Gastrocnemius medialis (tissue), 4 donors: ENCODE results near the gene OGFOD1.

Source experiments
- POLR2A ChIP-seq, 2 donors: fragments of 450-650 bp; IDR thresholded peaks; one replicate each; pipeline ENCODE4 v1.6.1; 2017; ENCODE audit warnings: antibody characterized with exemption in 2 of 2, mild to moderate bottlenecking in 2 of 2, moderate library complexity in 2 of 2
- TF ChIP-seq, protein P1 (sequence below), 5 experiments: fragments of 450-650 bp in 3 of 5; fragments of 200-600 bp in 2 of 5; sonication (generic) in 2 of 5; IDR thresholded peaks in 4 of 5; conservative IDR thresholded peaks in 1 of 5; 1 replicate in 4 of 5; 2 replicates in 1 of 5; pipeline ENCODE4 v1.5.1; 2016 to 2019; ENCODE audit warnings: antibody characterized with exemption in 5 of 5, mild to moderate bottlenecking in 3 of 5, moderate library complexity in 3 of 5

DNA sequence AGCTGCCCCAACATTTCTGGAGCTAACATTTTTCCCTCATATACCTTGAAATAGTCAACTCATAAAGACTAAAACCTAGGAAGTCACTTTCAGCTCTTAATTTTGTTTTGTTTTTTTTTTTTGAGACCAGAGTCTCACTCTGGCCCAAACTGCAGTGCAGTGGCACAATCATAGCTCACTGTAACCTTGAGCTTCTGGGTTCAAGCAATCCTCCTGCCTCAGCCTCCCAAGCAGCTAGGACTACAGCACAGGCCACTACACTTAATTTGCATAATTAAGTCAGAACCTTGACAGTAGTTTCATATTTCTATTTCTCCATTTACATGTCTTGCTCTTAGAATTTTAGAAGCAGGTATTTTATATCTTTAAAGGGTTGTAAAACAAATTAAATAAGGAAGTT, 30.7 kb upstream of the OGFOD1 start:
- TF ChIP-seq, protein P1, sequence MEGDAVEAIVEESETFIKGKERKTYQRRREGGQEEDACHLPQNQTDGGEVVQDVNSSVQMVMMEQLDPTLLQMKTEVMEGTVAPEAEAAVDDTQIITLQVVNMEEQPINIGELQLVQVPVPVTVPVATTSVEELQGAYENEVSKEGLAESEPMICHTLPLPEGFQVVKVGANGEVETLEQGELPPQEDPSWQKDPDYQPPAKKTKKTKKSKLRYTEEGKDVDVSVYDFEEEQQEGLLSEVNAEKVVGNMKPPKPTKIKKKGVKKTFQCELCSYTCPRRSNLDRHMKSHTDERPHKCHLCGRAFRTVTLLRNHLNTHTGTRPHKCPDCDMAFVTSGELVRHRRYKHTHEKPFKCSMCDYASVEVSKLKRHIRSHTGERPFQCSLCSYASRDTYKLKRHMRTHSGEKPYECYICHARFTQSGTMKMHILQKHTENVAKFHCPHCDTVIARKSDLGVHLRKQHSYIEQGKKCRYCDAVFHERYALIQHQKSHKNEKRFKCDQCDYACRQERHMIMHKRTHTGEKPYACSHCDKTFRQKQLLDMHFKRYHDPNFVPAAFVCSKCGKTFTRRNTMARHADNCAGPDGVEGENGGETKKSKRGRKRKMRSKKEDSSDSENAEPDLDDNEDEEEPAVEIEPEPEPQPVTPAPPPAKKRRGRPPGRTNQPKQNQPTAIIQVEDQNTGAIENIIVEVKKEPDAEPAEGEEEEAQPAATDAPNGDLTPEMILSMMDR (IDR thresholded peaks at IDR 0.05 in 4 of 5, conservative IDR thresholded peaks at IDR 0.05 in 1 of 5): no peak
- no peak for TF ChIP-seq POLR2A (IDR thresholded peaks at IDR 0.05)
